ENCODE measurements around the gene KRT86. TPM values are rescaled to one million over a fixed set of nuclear protein-coding genes. Genes with fewer than 3 reads are reported as not detected.

Gene KRT86
- total and polyA plus RNA-seq, 2 donors (not counting 1 experiment from before 2014, with no cell fraction given), result not detected

GRCh38 chr12:52271158-52271557 is 3.3 kb upstream of the KRT86 start:
- ATAC-seq (ENCODE audit: low read depth) (no peak), DNase-seq (no peak)
- H3K4me3 ChIP-seq (ENCODE audit: control extremely low read depth in 1 of 5, extremely low read depth in 1 of 5, insufficient read depth in 1 of 5, low read depth in 2 of 5, low read length in 4 of 5), result no peak overlapping the region
- peaks cover 0 to 4% (median 0%) of the 10 kb centered on the region in 3 donors for H3K9me3 ChIP-seq (ENCODE audit: control extremely low read depth in 1 of 3, control insufficient read depth in 2 of 3, insufficient read depth in 1 of 3, low read length in 2 of 3)
- intact Hi-C loops (cut with micrococcal nuclease), result no loop called here
- peaks cover 29% of the 10 kb centered on the region for H3K27me3 Mint-ChIP-seq
- no peaks in the 10 kb centered on the region for H4K20me1 ChIP-seq (ENCODE audit: control insufficient read depth, insufficient read depth, low read length, poor library complexity, severe bottlenecking)
- no peak overlapping the region for H3K4me3 Mint-ChIP-seq
- POLR2A ChIA-PET, result no interaction called here
- H3K27ac ChIP-seq (ENCODE audit: low read length in 2 of 2), result no peak overlapping the region
- no peak overlapping the region for H3K27ac Mint-ChIP-seq
- no peaks in the 10 kb centered on the region for H3K36me3 ChIP-seq (replicated peaks in 1 of 2; ENCODE audit: control extremely low read depth in 1 of 2, control insufficient read depth in 1 of 2, extremely low read depth in 1 of 2, insufficient read depth in 2 of 2, low read length in 1 of 2)
- H3K4me2 ChIP-seq (replicated peaks; ENCODE audit: low read depth, low read length, poor library complexity, severe bottlenecking), result no peak overlapping the region
- TF ChIP-seq EZH2 (IDR thresholded peaks at IDR 0.05; ENCODE audit: borderline replicate concordance, insufficient read depth, low read depth, low read length, poor library complexity, severe bottlenecking) (no peak), CTCF (IDR thresholded peaks at IDR 0.05) (no peak)
- H3K27me3 ChIP-seq (replicated peaks in 1 of 4; ENCODE audit: control extremely low read depth in 1 of 4, control insufficient read depth in 3 of 4, insufficient read depth in 4 of 4, low read length in 3 of 4), result peaks cover 0 to 6% (median 3%) of the 10 kb centered on the region in 4 experiments
- H3K4me1 ChIP-seq (ENCODE audit: control insufficient read depth in 2 of 2, insufficient read depth in 2 of 2, low read length in 2 of 2), result no peaks in the 10 kb centered on the region
- no peaks in the 10 kb centered on the region for H3K79me2 ChIP-seq (ENCODE audit: control insufficient read depth, insufficient read depth, low read length)
- H2AFZ ChIP-seq (ENCODE audit: insufficient read depth, low read depth, low read length, poor library complexity, severe bottlenecking), result no peak overlapping the region
- WGBS (ENCODE audit: insufficient coverage), result no CpG with 5 or more reads among the region's 1 CpG
- H3K9me3 Mint-ChIP-seq (ENCODE audit: insufficient read depth), result no peaks in the 10 kb centered on the region
- H3K4me1 Mint-ChIP-seq, result no peaks in the 10 kb centered on the region
- H3K9ac ChIP-seq (ENCODE audit: low read length), result no peak overlapping the region
- CTCF ChIA-PET, result interaction anchor here (1.3 kb wide), 1 partner anchor 8 kb away, joined by 3 read pairs; no protein-coding TSS in a partner anchor

GRCh38 chr12:52275686-52276085 is 1.2 kb downstream of the KRT86 start:
- no peaks in the 10 kb centered on the region for H3K36me3 ChIP-seq (replicated peaks in 1 of 2; ENCODE audit: control extremely low read depth in 1 of 2, control insufficient read depth in 1 of 2, extremely low read depth in 1 of 2, insufficient read depth in 2 of 2, low read length in 1 of 2)
- H3K4me1 ChIP-seq (ENCODE audit: control insufficient read depth in 2 of 2, insufficient read depth in 2 of 2, low read length in 2 of 2), result peaks cover 4% of the 10 kb centered on the region in 2 donors
- no peaks in the 10 kb centered on the region for H4K20me1 ChIP-seq (ENCODE audit: control insufficient read depth, insufficient read depth, low read length, poor library complexity, severe bottlenecking)
- no peak overlapping the region for H3K4me3 Mint-ChIP-seq
- H3K27ac ChIP-seq (ENCODE audit: low read length in 2 of 2), result no peak overlapping the region
- no peak for ATAC-seq (ENCODE audit: low read depth)
- no peak overlapping the region for H2AFZ ChIP-seq (ENCODE audit: insufficient read depth, low read depth, low read length, poor library complexity, severe bottlenecking)
- TF ChIP-seq EZH2 (IDR thresholded peaks at IDR 0.05; ENCODE audit: borderline replicate concordance, insufficient read depth, low read depth, low read length, poor library complexity, severe bottlenecking), result no peak
- TF ChIP-seq CTCF (IDR thresholded peaks at IDR 0.05), result no peak
- 80% methylated on average over 1 of the region's 3 CpGs for WGBS (ENCODE audit: insufficient coverage)
- intact Hi-C loops (cut with micrococcal nuclease), result no loop called here
- H3K9ac ChIP-seq (ENCODE audit: low read length), result no peak overlapping the region
- no peak overlapping the region for H3K4me3 ChIP-seq (ENCODE audit: control extremely low read depth in 1 of 5, extremely low read depth in 1 of 5, insufficient read depth in 1 of 5, low read depth in 2 of 5, low read length in 4 of 5)
- H3K27ac Mint-ChIP-seq, result no peak overlapping the region
- H3K27me3 Mint-ChIP-seq, result peaks cover 56% of the 10 kb centered on the region
- DNase-seq, result no peak
- POLR2A ChIA-PET, result no interaction called here
- no peak overlapping the region for H3K4me2 ChIP-seq (replicated peaks; ENCODE audit: low read depth, low read length, poor library complexity, severe bottlenecking)
- CTCF ChIA-PET, result no interaction called here
- no peaks in the 10 kb centered on the region for H3K9me3 Mint-ChIP-seq (ENCODE audit: insufficient read depth)
- H3K9me3 ChIP-seq (ENCODE audit: control extremely low read depth in 1 of 3, control insufficient read depth in 2 of 3, insufficient read depth in 1 of 3, low read length in 2 of 3), result no peaks in the 10 kb centered on the region
- peaks cover 6% of the 10 kb centered on the region for H3K4me1 Mint-ChIP-seq
- no peaks in the 10 kb centered on the region for H3K79me2 ChIP-seq (ENCODE audit: control insufficient read depth, insufficient read depth, low read length)
- H3K27me3 ChIP-seq (replicated peaks in 1 of 4; ENCODE audit: control extremely low read depth in 1 of 4, control insufficient read depth in 3 of 4, insufficient read depth in 4 of 4, low read length in 3 of 4), result peaks cover 0 to 27% (median 5%) of the 10 kb centered on the region in 4 experiments
